ENCODE measurements around the gene SLC26A8.

Gene SLC26A8

DNA sequence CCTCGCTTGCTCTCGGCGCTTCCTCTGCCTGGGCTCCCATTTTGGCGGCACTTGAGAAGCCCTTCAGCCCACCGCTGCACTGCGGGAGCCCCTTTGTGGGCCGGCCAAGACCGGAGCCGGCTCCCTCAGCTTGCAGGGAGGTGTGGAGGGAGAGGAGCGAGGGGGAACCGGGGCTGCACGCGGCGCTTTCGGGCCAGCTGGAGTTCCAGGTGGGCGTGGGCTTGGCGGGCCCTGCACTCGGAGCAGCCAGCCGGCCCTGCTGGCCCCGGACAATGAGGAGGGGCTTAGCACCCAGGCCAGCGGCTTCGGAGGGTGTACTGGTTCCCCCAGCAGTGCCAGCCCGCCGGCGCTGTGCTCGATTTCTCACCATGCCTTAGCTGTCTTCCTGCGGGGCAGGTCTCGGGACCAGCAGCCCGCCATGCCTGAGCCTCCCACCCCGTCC lies 93.3 kb downstream of the SLC26A8 start:
- in situ Hi-C loops (cut with MboI; ENCODE audit: low pct_unique_long_range_greater_than_20kb, low sequenced_read_pairs, unreplicated experiment) = no loop called here
- DNase-seq (ENCODE audit: low spot score) = no peak
- TF ChIP-seq, protein P1, sequence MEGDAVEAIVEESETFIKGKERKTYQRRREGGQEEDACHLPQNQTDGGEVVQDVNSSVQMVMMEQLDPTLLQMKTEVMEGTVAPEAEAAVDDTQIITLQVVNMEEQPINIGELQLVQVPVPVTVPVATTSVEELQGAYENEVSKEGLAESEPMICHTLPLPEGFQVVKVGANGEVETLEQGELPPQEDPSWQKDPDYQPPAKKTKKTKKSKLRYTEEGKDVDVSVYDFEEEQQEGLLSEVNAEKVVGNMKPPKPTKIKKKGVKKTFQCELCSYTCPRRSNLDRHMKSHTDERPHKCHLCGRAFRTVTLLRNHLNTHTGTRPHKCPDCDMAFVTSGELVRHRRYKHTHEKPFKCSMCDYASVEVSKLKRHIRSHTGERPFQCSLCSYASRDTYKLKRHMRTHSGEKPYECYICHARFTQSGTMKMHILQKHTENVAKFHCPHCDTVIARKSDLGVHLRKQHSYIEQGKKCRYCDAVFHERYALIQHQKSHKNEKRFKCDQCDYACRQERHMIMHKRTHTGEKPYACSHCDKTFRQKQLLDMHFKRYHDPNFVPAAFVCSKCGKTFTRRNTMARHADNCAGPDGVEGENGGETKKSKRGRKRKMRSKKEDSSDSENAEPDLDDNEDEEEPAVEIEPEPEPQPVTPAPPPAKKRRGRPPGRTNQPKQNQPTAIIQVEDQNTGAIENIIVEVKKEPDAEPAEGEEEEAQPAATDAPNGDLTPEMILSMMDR (IDR thresholded peaks at IDR 0.05; ENCODE audit: extremely low read depth, insufficient read depth, missing control alignments) = no peak

DNA sequence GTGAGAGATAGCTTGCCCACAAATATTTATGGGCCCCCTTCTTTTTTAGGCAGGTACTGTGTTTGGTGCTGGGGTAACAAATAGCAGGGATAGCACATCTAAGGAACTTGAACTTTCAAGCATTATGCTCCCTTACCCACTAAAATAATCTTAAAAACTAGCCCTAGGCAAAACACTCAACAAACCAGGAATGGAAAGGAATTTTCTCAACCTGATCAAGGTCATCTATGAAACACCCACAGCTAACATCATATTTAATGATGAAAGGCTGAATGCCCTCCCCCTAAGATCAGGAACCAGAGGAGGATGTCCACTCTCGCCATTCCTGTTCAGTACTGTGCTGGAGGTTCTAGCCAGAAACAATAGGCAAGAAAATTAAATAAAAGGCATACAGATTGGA lies 94.8 kb downstream of the SLC26A8 start:
- in situ Hi-C loops (cut with MboI; ENCODE audit: low pct_unique_long_range_greater_than_20kb, low sequenced_read_pairs, unreplicated experiment) = no loop called here
- TF ChIP-seq, protein P1 (IDR thresholded peaks at IDR 0.05; ENCODE audit: extremely low read depth, insufficient read depth, missing control alignments) = no peak
- no peak for DNase-seq (ENCODE audit: low spot score)

DNA sequence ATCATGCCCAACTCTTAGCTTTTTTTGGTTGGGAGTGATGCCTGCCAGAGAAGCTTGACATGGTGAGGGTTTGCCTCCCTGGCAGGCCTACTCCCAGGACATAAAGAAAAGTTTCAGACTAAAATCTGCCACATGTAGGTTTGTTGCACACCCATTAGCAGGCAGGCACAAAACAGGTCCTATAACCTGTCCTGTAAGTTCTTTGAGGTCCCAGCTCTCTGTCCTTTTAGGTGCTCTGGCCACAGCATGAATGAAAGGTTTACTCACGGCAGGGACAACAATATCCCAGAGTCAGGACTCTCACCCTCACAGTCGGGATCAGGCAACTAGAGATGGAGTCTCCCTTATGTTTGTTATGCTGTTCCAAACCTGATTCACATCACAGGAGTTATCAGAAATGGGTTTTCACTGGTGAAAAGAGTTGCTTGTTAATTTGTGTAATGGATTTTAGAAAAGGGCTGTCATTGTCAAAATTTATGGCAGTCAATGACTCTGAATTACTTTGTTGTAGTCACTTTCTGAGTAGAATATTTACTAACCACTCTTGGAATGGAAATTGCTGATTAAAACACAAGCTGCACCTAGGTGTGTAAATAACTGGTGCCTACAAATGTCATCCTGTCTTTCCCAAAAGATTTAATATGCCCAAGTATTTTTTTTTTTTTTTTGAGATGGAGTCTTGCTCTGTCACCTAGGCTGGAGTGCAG lies 97.8 kb downstream of the SLC26A8 start:
- in situ Hi-C loops (cut with MboI; ENCODE audit: low pct_unique_long_range_greater_than_20kb, low sequenced_read_pairs, unreplicated experiment) = no loop called here
- no peak for DNase-seq (ENCODE audit: low spot score)
- TF ChIP-seq, protein P1 (IDR thresholded peaks at IDR 0.05; ENCODE audit: extremely low read depth, insufficient read depth, missing control alignments) = no peak

- in situ Hi-C loops (cut with MboI; ENCODE audit: low pct_unique_long_range_greater_than_20kb, low sequenced_read_pairs, unreplicated experiment) = no loop called here
- no peak for DNase-seq (ENCODE audit: low spot score)
- TF ChIP-seq, protein P1 (IDR thresholded peaks at IDR 0.05; ENCODE audit: extremely low read depth, insufficient read depth, missing control alignments) = no peak
These were observed 98.5 kb downstream of the SLC26A8 start for GRCh38 chr6:35925961-35926360.

DNA sequence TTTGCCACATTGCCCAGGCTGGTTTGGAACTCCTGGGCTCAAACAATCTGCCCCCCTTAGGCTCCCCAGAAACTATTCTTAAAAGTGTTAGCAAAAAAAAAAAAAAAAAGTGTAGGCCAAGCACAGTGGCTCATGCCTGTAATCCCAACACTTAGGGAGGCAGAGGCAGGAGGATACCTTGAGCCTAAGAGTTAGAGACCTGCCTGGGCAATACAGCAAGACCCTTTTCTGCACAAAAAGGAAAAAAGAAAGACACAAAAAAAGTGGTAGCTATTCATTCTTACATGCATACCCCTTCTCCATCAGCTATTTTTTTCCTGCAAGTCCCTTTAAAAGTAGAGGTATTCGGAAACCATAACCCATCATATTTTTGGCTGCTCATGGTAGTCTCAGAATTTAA lies 100.3 kb downstream of the SLC26A8 start:
- in situ Hi-C loops (cut with MboI; ENCODE audit: low pct_unique_long_range_greater_than_20kb, low sequenced_read_pairs, unreplicated experiment) = no loop called here
- TF ChIP-seq, protein P1 (IDR thresholded peaks at IDR 0.05; ENCODE audit: extremely low read depth, insufficient read depth, missing control alignments) = no peak
- no peak for DNase-seq (ENCODE audit: low spot score)

GRCh38 chr6:35922139-35922554 lies 102.3 kb downstream of the SLC26A8 start:
- in situ Hi-C loops (cut with MboI; ENCODE audit: low pct_unique_long_range_greater_than_20kb, low sequenced_read_pairs, unreplicated experiment) = no loop called here
- TF ChIP-seq, protein P1 (IDR thresholded peaks at IDR 0.05; ENCODE audit: extremely low read depth, insufficient read depth, missing control alignments) = no peak
- no peak for DNase-seq (ENCODE audit: low spot score)

Measured in GM13977 (cell line).